Activated CD4-positive, alpha-beta T cell treated with anti-CD3 and anti-CD28 coated beads, Interleukin-2, amount 50 U/mL, for 4 hours (primary cell): ENCODE measurements around the gene NDUFAF3.
A peak's percentile ranks its signal among the peaks of the same experiment; 100 is the strongest.

Source experiments
- DNase-seq, 2 experiments: peaks; one replicate each; pipeline ENCODE4 v3.0.0-alpha.2; 2020

Gene NDUFAF3

GRCh38 chr3:49019941-49020329, 2.0 kb upstream of the NDUFAF3 start:
- DNase-seq: no peak

DNA sequence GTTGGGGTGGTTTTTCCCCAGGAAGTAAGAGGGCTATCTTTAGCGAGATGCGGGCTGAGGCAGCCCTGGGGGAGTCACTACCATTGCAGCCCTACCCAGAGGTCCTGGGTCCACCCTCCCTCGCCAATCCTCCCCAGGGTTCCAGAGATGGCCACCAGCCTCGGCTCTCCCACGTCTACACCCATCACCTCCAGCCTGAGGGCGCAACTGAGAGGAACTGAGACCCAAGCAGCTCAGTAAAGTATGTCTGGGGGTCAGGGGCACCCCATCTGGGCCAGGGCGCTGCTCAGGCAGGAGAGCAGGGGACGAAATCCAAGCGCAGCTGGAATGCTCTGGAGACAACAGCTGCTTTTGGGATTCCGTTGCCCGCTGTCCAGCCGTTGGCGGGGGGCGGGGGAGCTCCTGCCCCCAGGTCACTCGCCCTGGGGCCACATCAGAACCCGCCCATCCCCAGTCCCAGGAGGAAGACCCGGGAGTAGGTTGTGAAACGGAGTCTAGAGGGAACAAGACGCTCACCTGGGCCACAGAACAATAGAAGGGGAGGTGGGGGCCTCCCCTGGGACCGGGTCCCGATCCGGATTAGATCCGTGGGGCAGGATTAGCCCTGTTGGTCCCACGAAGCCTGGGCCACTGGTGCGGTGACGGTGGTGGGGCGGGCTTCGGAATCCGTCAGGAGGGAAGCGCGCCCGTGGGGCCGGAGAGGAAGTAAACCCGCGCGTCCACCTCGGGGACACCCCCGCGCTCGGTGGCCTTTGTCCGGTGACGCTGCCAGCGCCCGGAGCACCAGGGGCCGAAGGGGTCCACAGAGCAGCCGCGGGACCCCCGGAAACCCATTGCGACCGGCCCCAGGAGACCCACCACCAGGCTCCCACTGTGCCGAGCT, 1.4 kb upstream of the NDUFAF3 start:
- no peak for DNase-seq

- DNase-seq: peak; percentile 98 to 99
Observed at GRCh38 chr3:49021213-49021812, 608 bp upstream of the NDUFAF3 start.

DNA sequence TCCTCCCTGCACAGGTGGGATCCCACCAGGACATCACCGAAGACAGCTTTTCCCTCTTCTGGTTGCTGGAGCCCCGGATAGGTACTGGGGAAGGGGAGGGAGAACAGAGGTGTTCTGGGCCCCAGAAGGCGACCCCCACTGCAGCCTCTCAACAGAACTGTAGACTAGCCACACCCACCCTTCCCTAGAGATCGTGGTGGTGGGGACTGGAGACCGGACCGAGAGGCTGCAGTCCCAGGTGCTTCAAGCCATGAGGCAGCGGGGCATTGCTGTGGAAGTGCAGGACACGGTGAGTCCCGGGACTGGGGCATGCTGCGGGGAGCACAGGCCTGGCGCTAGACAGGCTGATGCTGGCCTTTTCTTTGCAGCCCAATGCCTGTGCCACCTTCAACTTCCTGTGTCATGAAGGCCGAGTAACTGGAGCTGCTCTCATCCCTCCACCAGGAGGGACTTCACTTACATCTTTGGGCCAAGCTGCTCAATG, 809 bp downstream of the NDUFAF3 start:
- DNase-seq: no peak

DNA sequence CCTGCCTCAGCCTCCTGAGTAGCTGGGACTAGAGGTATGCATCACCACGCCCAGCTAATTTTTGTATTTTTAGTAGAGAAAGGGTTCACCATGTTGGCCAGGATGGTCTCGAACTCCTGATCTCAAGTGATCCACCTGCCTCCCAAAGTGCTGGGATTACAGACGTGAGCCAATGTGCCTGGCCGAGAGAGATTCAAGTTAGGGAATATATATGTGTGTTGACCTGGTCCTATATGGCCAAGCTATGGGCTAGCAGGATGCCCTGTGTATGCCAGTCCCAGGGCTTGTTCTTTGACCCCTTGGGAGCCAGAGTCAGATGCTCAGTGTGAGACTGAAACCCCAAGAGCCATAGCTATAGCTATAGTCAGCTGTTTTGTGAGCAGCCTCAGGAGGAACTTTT, 1.9 kb downstream of the NDUFAF3 start:
- no peak for DNase-seq

GRCh38 chr3:49024449-49024848, 2.5 kb downstream of the NDUFAF3 start:
- no peak for DNase-seq

GRCh38 chr3:49025005-49025792, 3.3 kb downstream of the NDUFAF3 start:
- DNase-seq: no peak

DNA sequence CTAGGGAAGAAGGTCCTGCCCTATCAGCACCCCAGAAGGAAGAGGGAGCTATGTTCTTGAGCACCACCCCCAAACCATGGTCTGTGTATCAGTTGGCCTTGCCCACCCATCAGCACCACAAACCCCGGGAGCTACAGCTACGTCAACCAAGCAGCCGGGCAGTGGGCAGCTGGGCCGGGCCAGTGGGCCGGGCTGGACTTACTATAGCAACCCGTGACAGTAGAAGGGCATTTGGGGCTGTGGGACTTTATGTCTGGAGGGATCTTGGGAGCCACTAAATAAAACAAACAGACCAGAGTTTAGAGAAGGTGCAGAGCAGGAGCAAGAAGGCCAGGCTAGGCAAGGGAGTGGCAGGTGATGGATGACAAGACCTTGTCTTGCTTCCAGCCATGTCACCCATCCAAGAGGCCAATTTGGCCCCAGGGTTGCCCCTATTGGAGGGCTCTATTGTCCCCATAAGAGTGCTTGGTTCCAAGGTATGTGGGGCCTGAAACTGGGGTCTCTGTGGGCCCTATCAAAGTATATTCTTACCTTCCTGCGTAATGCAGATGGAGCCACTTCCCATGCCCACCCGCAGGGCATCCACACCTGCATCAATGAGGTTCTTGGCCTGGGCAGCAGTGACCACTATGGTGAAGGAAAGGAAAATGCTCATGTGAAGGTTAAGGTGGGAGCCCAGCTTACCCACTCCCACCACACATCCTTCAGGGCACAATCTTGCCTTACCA, 4.0 kb downstream of the NDUFAF3 start:
- DNase-seq: no peak

GRCh38 chr3:49026536-49026935, 4.6 kb downstream of the NDUFAF3 start:
- no peak for DNase-seq

DNA sequence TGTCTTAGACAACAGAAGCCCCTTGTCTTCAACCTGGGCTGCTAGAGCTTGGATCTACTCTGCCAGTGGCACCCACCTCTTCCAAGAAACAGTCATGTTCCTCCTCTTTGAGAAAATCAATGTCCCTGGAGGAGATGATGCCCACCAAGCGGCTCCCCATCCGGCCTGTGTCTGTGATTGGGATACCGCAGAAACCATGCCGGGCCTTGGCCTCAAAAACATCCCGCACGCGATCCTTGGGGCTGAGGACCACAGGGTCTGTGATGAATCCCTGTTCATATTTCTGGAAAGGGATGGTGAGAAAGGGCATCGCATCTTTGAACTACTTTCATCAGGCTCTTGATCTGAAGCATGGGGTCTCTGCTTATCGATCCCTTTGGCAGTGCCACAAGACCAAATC, 5.7 kb downstream of the NDUFAF3 start:
- DNase-seq: no peak

DNA sequence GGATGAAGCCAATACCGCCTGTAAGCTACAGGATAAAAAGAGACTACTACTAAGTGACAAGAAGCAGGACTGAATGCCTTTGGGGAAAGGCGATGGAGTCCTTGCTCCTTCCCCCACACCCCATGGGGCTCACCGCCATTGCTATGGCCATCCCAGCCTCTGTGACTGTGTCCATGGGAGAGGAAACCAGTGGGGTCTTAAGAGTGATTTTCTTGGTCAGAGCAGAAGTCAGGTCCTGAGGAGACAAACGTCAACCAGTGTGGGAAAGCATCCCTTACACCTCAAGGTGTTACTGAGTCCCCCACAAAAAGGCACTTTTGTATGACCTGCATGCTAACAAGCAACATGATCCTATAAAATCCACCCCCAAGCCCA, 6.4 kb downstream of the NDUFAF3 start:
- no peak for DNase-seq

- peak; percentile 89 to 91 for DNase-seq
Observed at GRCh38 chr3:49028673-49029562, 7.0 kb downstream of the NDUFAF3 start, which contains the start of gene IMPDH2. IMPDH2 (minus strand) TSS chr3:49029398; CDS start chr3:49029350, 48 bp downstream.

DNA sequence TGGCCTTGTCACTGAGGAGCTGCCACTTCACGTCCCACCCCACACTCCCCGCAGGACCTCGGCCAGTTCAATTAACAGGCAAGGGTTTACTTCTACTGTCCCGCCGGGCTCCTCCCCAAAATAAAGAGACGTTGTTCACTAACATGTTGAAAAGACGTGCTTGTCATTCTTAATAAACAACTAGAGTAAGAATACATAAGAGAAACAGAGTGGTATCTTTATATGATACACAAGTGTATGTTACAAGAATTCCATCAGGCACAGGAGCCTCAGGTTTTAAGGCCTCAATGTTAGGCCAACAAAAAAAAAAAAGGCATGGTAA, 7.6 kb downstream of the NDUFAF3 start:
- DNase-seq: no peak

DNA sequence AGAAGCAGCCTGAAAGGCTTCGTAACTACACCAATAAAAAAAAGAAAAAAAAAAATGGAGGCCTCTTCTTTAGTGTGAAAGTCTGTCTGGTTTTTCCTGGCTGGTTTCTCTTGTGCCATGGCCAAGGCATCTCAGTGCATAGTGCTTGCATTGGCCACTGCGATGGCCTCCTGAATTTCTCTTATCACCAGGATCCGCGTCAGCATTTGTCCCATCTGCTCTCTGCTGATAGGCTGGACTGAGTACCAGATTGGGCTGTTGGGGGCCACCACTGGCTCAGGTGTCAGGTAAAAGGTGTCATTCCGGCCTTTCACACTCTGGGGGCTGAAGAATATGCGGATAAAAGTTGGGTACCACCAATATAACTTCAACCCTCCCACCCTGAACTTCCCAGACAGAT, 8.4 kb downstream of the NDUFAF3 start:
- no peak for DNase-seq

DNA sequence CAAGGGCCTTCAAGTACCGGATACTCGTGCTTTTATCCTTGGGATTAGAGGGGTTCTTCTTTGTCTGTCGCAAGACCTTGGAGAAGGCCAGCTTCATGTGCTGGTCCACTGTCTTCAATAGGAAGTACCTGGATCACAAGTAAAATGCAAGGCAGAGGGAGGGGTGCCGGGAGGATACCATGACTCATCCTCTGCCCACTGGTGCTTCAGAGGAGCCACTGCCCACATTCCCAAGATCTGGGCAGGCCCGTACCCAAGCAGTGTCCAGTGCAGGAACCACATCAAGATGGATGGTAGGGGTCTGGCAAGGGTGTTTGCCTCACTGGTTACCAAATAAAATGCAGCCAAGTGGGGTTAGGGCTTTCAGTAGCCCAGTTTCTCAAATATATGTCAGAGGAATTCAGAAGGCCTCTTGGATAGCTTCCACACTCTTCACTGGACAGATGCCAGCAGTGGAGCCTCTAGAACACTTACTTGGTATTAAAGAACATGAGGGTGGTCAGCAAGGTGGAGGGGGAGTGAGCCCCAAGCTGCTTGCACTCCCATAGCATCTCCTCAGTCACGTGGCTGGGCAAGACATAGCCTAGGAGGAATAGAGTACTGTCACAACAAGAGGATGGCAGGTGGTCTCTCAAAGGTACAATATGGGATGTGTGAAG, 10.9 kb downstream of the NDUFAF3 start:
- no peak for DNase-seq

GRCh38 chr3:49034650-49035049, 12.7 kb downstream of the NDUFAF3 start:
- no peak for DNase-seq

DNA sequence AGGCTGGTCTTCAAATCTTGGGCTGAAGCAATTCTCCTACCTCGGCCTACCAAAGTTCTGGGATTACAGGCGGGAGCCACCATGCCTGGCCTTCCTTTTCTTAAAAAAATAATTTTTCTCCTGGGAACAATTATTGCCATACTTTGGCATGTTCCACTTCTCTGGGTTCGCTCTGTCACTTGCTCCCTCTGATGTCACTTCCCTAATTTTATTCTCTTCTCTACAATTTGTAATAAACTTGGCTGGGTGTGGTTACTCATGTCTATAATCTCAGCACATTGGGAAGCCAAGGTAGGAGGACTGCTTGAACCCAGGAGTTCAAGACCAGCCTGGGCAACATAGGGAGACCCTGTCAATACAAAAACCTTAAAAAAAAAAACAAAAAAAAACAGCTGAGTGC, 13.4 kb downstream of the NDUFAF3 start:
- no peak for DNase-seq

- DNase-seq: no peak
Observed at GRCh38 chr3:49053543-49053942, 31.6 kb downstream of the NDUFAF3 start.

GRCh38 chr3:49054344-49054862, 32.5 kb downstream of the NDUFAF3 start:
- no peak for DNase-seq

GRCh38 chr3:49057268-49057667, 35.3 kb downstream of the NDUFAF3 start:
- no peak for DNase-seq

DNA sequence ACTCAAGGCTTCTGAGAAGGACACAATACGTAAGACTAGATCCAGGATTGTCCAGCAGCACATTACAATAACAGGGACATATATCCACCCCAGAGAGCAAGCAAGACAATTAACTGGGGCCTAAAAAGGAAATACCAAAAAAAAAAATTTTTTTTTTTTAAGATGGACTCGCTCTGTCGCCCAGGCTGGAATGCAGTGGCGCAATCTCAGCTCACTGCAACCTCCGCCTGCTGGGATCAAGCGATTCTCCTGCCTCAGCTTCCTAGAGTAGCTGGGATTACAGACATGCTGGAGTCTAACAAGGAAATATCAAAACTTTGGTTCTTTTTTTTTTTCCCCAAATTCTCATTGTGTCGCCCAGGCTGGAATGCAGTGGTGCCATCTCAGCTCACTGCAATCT, 36.1 kb downstream of the NDUFAF3 start:
- no peak for DNase-seq
